H9 (cell line): ENCODE results near the gene HDDC2. TPM values are rescaled to one million over a fixed set of nuclear protein-coding genes. Genes with fewer than 3 reads are reported as not detected.

Source experiments
- DNase-seq: peaks from one replicate; pipeline ENCODE4 v3.0.0-alpha.2; 2017
- H2AFZ ChIP-seq: one replicate; pipeline ENCODE4 v1.6.1; 2013; ENCODE audit warnings: mild to moderate bottlenecking, low read length, control low read depth, moderate library complexity
- H2AK5ac ChIP-seq: 2 replicates; pipeline ENCODE4 v1.6.1; 2013; ENCODE audit warnings: low read length, control low read depth, mixed read lengths; ENCODE audit not compliant: insufficient read length
- H2BK120ac ChIP-seq: one replicate; pipeline ENCODE4 v1.6.1; 2013; ENCODE audit warnings: low read depth, mild to moderate bottlenecking, low read length, control low read depth, inconsistent platforms; ENCODE audit not compliant: poor library complexity, severe bottlenecking
- H2BK12ac ChIP-seq: 2 replicates; pipeline ENCODE4 v1.6.1; 2013; ENCODE audit warnings: low read length, control low read depth, mixed read lengths, low read depth; ENCODE audit not compliant: insufficient read length
- H2BK15ac ChIP-seq: 2 replicates; pipeline ENCODE4 v1.6.1; 2013; ENCODE audit warnings: low read depth, low read length, control low read depth
- H2BK20ac ChIP-seq: one replicate; pipeline ENCODE4 v1.6.1; 2013; ENCODE audit warnings: low read depth, mild to moderate bottlenecking, low read length, control low read depth, inconsistent platforms; ENCODE audit not compliant: poor library complexity, severe bottlenecking
- H2BK5ac ChIP-seq: 2 replicates; pipeline ENCODE4 v1.6.1; 2013; ENCODE audit warnings: low read length, control low read depth, mixed read lengths; ENCODE audit not compliant: insufficient read length
- H3K14ac ChIP-seq: 2 replicates; pipeline ENCODE4 v1.6.1; 2013; ENCODE audit warnings: low read length, control low read depth; ENCODE audit not compliant: insufficient read depth
- H3K18ac ChIP-seq: 2 replicates; pipeline ENCODE4 v1.6.1; 2013; ENCODE audit warnings: low read depth, mild to moderate bottlenecking, mixed read lengths, low read length, control low read depth; ENCODE audit not compliant: insufficient read length
- H3K23ac ChIP-seq: 2 replicates; pipeline ENCODE4 v1.6.1; 2013; ENCODE audit warnings: low read length, control low read depth, mixed read lengths, low read depth; ENCODE audit not compliant: insufficient read length
- H3K23me2 ChIP-seq: 2 replicates; pipeline ENCODE4 v1.6.1; 2013; ENCODE audit warnings: low read depth, mild to moderate bottlenecking, mixed read lengths, low read length, control low read depth; ENCODE audit not compliant: insufficient read length, poor library complexity, severe bottlenecking
- H3K27ac ChIP-seq: 2 replicates; pipeline ENCODE4 v1.5.1; 2013; ENCODE audit warnings: low read length, control low read depth, mixed read lengths, low read depth; ENCODE audit not compliant: insufficient read length
- H3K27me3 ChIP-seq: 2 replicates; pipeline ENCODE4 v1.6.1; 2013; ENCODE audit warnings: low read length, control low read depth, inconsistent platforms; ENCODE audit not compliant: insufficient read depth
- H3K4ac ChIP-seq: 2 replicates; pipeline ENCODE4 v1.6.1; 2013; ENCODE audit warnings: low read depth, mild to moderate bottlenecking, control low read depth, inconsistent platforms, low read length, moderate library complexity
- H3K4me1 ChIP-seq: 2 replicates; pipeline ENCODE4 v1.6.1; 2013; ENCODE audit warnings: low read length, control low read depth, inconsistent platforms; ENCODE audit not compliant: insufficient read depth
- H3K4me2 ChIP-seq: 2 replicates; pipeline ENCODE4 v1.6.1; 2013; ENCODE audit warnings: low read length, control low read depth, mixed read lengths; ENCODE audit not compliant: insufficient read length, insufficient read depth
- H3K56ac ChIP-seq: 2 replicates; pipeline ENCODE4 v1.6.1; 2013; ENCODE audit warnings: low read depth, mild to moderate bottlenecking, mixed read lengths, low read length, control low read depth; ENCODE audit not compliant: insufficient read length
- H3K79me1 ChIP-seq: 2 replicates; pipeline ENCODE4 v1.6.1; 2013; ENCODE audit warnings: low read depth, mild to moderate bottlenecking, moderate library complexity, low read length, control low read depth, inconsistent platforms; ENCODE audit not compliant: insufficient read depth, poor library complexity, severe bottlenecking
- H3K79me2 ChIP-seq: 2 replicates; pipeline ENCODE4 v1.6.1; 2013; ENCODE audit warnings: low read length, control low read depth, inconsistent platforms; ENCODE audit not compliant: insufficient read depth
- H3K9ac ChIP-seq: 2 replicates; pipeline ENCODE4 v1.6.1; 2013; ENCODE audit warnings: low read length, control low read depth, mixed read lengths; ENCODE audit not compliant: insufficient read length; ENCODE audit errors: extremely low read depth
- H3K9me3 ChIP-seq: one replicate; pipeline ENCODE4 v1.6.1; 2013; ENCODE audit warnings: low read depth, low read length, inconsistent platforms; ENCODE audit not compliant: control insufficient read depth
- H3T11ph ChIP-seq: one replicate; pipeline ENCODE4 v1.6.1; 2013; ENCODE audit warnings: mild to moderate bottlenecking, low read length, control low read depth, inconsistent platforms
- H4K20me1 ChIP-seq: one replicate; pipeline ENCODE4 v1.6.1; 2013; ENCODE audit not compliant: control insufficient read depth, insufficient read length, insufficient read depth
- H4K5ac ChIP-seq: 2 replicates; pipeline ENCODE4 v1.6.1; 2013; ENCODE audit warnings: low read depth, mild to moderate bottlenecking, mixed read lengths, low read length, control low read depth; ENCODE audit not compliant: insufficient read length
- H4K8ac ChIP-seq: replicated peaks from 2 replicates; pipeline ENCODE4 v1.6.1; 2013; ENCODE audit warnings: low read length, control low read depth, mixed read lengths, low read depth; ENCODE audit not compliant: insufficient read length
- H4K91ac ChIP-seq: 2 replicates; pipeline ENCODE4 v1.6.1; 2013; ENCODE audit warnings: low read depth, mild to moderate bottlenecking, moderate library complexity, mixed read lengths, low read length, control low read depth; ENCODE audit not compliant: insufficient read length
- H3K27ac Mint-ChIP-seq, 3 experiments: 2 replicates in 2 of 3; 3 replicates in 1 of 3; pipeline ENCODE4 v1.8.0; 2020 to 2021; ENCODE audit warnings: mixed read lengths in 3 of 3, mild to moderate bottlenecking in 1 of 3, moderate library complexity in 1 of 3
- H3K27me3 Mint-ChIP-seq: 2 replicates; pipeline ENCODE4 v1.8.0; 2021; ENCODE audit warnings: low read depth, mild to moderate bottlenecking, moderate library complexity, mixed read lengths
- H3K36me3 Mint-ChIP-seq, 3 experiments: 2 replicates in 2 of 3; 3 replicates in 1 of 3; pipeline ENCODE4 v1.8.0; 2020 to 2021; ENCODE audit warnings: low read depth in 3 of 3, mixed read lengths in 3 of 3; ENCODE audit not compliant: insufficient read depth in 1 of 3
- H3K4me1 Mint-ChIP-seq, 2 experiments: 2 replicates each; pipeline ENCODE4 v1.8.0; 2020; ENCODE audit warnings: mixed read lengths in 2 of 2
- H3K4me3 Mint-ChIP-seq, 2 experiments: 2 replicates in 1 of 2; 3 replicates in 1 of 2; pipeline ENCODE4 v1.8.0; 2020 to 2021; ENCODE audit warnings: mild to moderate bottlenecking in 2 of 2, mixed read lengths in 2 of 2, moderate library complexity in 1 of 2
- H3K9me3 Mint-ChIP-seq, 2 experiments: 2 replicates in 1 of 2; 3 replicates in 1 of 2; pipeline ENCODE4 v1.8.0; 2020; ENCODE audit warnings: mild to moderate bottlenecking in 2 of 2, mixed read lengths in 2 of 2, moderate library complexity in 1 of 2
- WGBS: extraction: QIAGEN DNeasy Blood & Tissue Kit; methylation state at CpG from one replicate; pipeline ENCODE4 v1.1.7; 2013; ENCODE audit warnings: missing lambda C conversion rate, low lambda C conversion rate, mixed read lengths; ENCODE audit not compliant: insufficient read length; ENCODE audit errors: extremely low coverage; 5-methylcytosine and 5-hydroxymethylcytosine counted together
- total RNA-seq: library from RNA; stranded (reverse); gene quantifications from 2 replicates; pipeline ENCODE4 v1.2.1, GENCODE V29; 2021
- TF ChIP-seq, protein P1 (sequence below): fragments of 200-600 bp; sonication (generic); conservative IDR thresholded peaks from 3 replicates; pipeline ENCODE4 v1.8.0; 2021; ENCODE audit warnings: antibody characterized with exemption, mild to moderate bottlenecking

Gene HDDC2
- total RNA-seq, 1 experiment from 2014 or later, result 77.8 TPM

- Histone ChIP-seq H2BK5ac (no peak overlapping the region), H2BK120ac (no peak overlapping the region), H3T11ph (no peak overlapping the region), H4K91ac (no peak overlapping the region), H3K4me2 (no peak overlapping the region), H3K14ac (no peak overlapping the region), H3K4ac (no peak overlapping the region), H3K23ac (no peak overlapping the region), H3K4me1 (no peaks in the 10 kb centered on the region), H3K9me3 (no peaks in the 10 kb centered on the region), H4K20me1 (no peaks in the 10 kb centered on the region), H3K27ac (no peak overlapping the region), H3K79me2 (no peaks in the 10 kb centered on the region; the same call in 1 of the 2 replicates), H2BK20ac (no peak overlapping the region), H2AFZ (no peak overlapping the region), H3K56ac (no peak overlapping the region), H3K23me2 (no peaks in the 10 kb centered on the region), H3K27me3 (no peaks in the 10 kb centered on the region), H2AK5ac (no peak overlapping the region), H4K8ac (no peak overlapping the region), H4K5ac (no peak overlapping the region), H3K9ac (no peak overlapping the region), H2BK12ac (no peak overlapping the region), H3K18ac (no peak overlapping the region), H3K79me1 (no peaks in the 10 kb centered on the region), H2BK15ac (no peak overlapping the region)
- no peak for DNase-seq
- no peak overlapping the region for H3K27ac Mint-ChIP-seq
- no CpG with 5 or more reads among the region's 12 CpGs for WGBS
- H3K27me3 Mint-ChIP-seq, result no peaks in the 10 kb centered on the region
- TF ChIP-seq, protein P1, sequence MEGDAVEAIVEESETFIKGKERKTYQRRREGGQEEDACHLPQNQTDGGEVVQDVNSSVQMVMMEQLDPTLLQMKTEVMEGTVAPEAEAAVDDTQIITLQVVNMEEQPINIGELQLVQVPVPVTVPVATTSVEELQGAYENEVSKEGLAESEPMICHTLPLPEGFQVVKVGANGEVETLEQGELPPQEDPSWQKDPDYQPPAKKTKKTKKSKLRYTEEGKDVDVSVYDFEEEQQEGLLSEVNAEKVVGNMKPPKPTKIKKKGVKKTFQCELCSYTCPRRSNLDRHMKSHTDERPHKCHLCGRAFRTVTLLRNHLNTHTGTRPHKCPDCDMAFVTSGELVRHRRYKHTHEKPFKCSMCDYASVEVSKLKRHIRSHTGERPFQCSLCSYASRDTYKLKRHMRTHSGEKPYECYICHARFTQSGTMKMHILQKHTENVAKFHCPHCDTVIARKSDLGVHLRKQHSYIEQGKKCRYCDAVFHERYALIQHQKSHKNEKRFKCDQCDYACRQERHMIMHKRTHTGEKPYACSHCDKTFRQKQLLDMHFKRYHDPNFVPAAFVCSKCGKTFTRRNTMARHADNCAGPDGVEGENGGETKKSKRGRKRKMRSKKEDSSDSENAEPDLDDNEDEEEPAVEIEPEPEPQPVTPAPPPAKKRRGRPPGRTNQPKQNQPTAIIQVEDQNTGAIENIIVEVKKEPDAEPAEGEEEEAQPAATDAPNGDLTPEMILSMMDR, result no peak
- peaks cover 6% of the 10 kb centered on the region in 2 experiments; a peak in 3 of 4 replicates for H3K4me1 Mint-ChIP-seq
- H3K9me3 Mint-ChIP-seq, result no peaks in the 10 kb centered on the region
- H3K36me3 Mint-ChIP-seq, result no peaks in the 10 kb centered on the region; a peak in 1 of 7 replicates
- H3K4me3 Mint-ChIP-seq, result no peak overlapping the region
Measured at GRCh38 chr6:125262016-125263013, 39.5 kb downstream of the HDDC2 start.
